OCI-LY3 (cell line): ENCODE measurements around the gene DCPS.

Experiments
- EZH2phosphoT487 ChIP-seq: fragments of 200-600 bp; shearing (Covaris generic); IDR thresholded peaks from 2 replicates; pipeline ENCODE4 v1.6.1; 2018; ENCODE audit warnings: antibody characterized with exemption, mixed run types, low read depth
- TF ChIP-seq, protein P1 (sequence below): fragments of 200-600, 300-600 bp; sonication (generic); IDR thresholded peaks from 2 replicates; pipeline ENCODE4 v1.5.1; 2014; ENCODE audit warnings: antibody characterized with exemption, low read length, low read depth

DNA sequence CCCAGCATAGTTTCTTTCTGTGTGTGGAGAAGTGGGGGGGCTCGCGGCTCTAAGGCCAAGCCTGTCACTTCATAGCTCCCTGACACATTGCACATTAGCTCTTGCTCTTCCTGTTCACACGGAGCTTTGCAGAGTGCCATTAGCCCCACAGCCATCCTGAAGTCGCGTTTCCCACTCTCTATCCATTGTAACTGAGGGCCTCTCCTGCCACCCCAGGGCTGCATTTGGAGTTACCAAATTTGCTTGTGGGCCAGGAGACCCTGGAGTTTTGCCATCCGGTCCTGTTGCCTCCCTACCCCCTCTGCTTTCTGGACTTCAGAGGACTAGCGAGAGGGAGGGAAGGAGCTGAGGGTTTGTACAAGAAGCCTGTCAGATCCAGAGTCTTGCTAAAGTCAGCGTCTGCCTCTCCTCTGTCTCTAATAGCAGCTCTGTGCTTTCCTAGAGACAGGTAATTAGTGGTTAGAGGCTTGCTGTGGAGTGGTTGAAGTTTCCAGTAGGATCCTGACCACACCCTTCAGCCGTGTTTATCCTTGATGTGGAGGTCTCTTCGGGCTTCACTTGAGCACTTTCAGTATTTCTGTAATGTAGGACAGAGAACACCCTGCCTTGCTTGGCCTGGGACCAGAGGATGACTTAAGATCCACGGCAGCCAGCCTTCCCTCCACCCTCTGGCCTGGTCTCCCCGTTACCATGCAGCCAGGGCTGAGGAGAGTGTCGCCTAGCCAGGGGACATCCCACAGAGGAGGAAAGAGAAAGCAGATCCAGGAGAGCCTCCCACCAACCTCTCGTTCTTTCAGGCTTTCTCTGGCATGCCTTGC lies 14.1 kb downstream of the DCPS start:
- TF ChIP-seq, protein P1, sequence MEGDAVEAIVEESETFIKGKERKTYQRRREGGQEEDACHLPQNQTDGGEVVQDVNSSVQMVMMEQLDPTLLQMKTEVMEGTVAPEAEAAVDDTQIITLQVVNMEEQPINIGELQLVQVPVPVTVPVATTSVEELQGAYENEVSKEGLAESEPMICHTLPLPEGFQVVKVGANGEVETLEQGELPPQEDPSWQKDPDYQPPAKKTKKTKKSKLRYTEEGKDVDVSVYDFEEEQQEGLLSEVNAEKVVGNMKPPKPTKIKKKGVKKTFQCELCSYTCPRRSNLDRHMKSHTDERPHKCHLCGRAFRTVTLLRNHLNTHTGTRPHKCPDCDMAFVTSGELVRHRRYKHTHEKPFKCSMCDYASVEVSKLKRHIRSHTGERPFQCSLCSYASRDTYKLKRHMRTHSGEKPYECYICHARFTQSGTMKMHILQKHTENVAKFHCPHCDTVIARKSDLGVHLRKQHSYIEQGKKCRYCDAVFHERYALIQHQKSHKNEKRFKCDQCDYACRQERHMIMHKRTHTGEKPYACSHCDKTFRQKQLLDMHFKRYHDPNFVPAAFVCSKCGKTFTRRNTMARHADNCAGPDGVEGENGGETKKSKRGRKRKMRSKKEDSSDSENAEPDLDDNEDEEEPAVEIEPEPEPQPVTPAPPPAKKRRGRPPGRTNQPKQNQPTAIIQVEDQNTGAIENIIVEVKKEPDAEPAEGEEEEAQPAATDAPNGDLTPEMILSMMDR: no peak
- no peak for TF ChIP-seq EZH2phosphoT487
